SU-DHL-6 (cell line): ENCODE results near the gene FES.
A peak's percentile ranks its signal among the peaks of the same experiment; 100 is the strongest.

Source experiments
- H2AFZ ChIP-seq: fragments of 200-600 bp; sonication (generic); 2 replicates; pipeline ENCODE4 v1.6.1; 2014; ENCODE audit warnings: low read depth, mild to moderate bottlenecking, moderate library complexity, mixed read lengths, antibody characterized with exemption, low read length; ENCODE audit not compliant: severe bottlenecking
- H3F3A ChIP-seq: fragments of 200-600 bp; shearing (Covaris generic); 2 replicates; pipeline ENCODE4 v1.6.0; 2016; ENCODE audit warnings: antibody characterized with exemption, mild to moderate bottlenecking; ENCODE audit not compliant: insufficient read depth
- H3K27ac ChIP-seq: fragments of 200-600 bp; sonication (generic); 2 replicates; pipeline ENCODE4 v1.5.1; 2016; ENCODE audit warnings: low read depth, mild to moderate bottlenecking, low read length, moderate library complexity, mixed read lengths
- H3K27me3 ChIP-seq: fragments of 200-600 bp; sonication (generic), shearing (Covaris generic); 2 replicates; pipeline ENCODE4 v1.6.0; 2014; ENCODE audit warnings: mild to moderate bottlenecking, low read length
- H3K36me3 ChIP-seq: fragments of 200-600 bp; sonication (generic); 2 replicates; pipeline ENCODE4 v1.6.1; 2014; ENCODE audit warnings: mild to moderate bottlenecking, low read length, mixed read lengths
- H3K4me2 ChIP-seq: fragments of 300-600, 200-600 bp; shearing (Covaris generic), sonication (generic); 2 replicates; pipeline ENCODE4 v1.6.0; 2014; ENCODE audit warnings: low read length, low read depth, mild to moderate bottlenecking; ENCODE audit not compliant: poor library complexity, severe bottlenecking
- H3K4me3 ChIP-seq: fragments of 200-600 bp; sonication (generic); 2 replicates; pipeline ENCODE4 v1.5.1; 2014; ENCODE audit warnings: antibody characterized with exemption, low read length, mild to moderate bottlenecking, mixed read lengths; ENCODE audit not compliant: insufficient read depth, poor library complexity, severe bottlenecking
- H3K79me2 ChIP-seq: fragments of 200-600 bp; sonication (generic); 2 replicates; pipeline ENCODE4 v1.6.1; 2014; ENCODE audit warnings: mild to moderate bottlenecking, low read length, moderate library complexity; ENCODE audit not compliant: insufficient read depth
- H3K9ac ChIP-seq: fragments of 200-600 bp; sonication (generic); 2 replicates; pipeline ENCODE4 v1.7.0; 2014; ENCODE audit warnings: mild to moderate bottlenecking, low read length
- H3K9me2 ChIP-seq: fragments of 200-600 bp; sonication (generic); replicated peaks from 2 replicates; pipeline ENCODE4 v1.6.1; 2014; ENCODE audit warnings: low read length; ENCODE audit not compliant: insufficient read depth
- H3K9me3 ChIP-seq: fragments of 200-600 bp; sonication (generic); 2 replicates; pipeline ENCODE4 v1.6.1; 2014; ENCODE audit warnings: low read length, mixed read lengths; ENCODE audit not compliant: insufficient read depth
- H4K20me1 ChIP-seq: fragments of 200-600 bp; sonication (generic); 2 replicates; pipeline ENCODE4 v1.6.1; 2014; ENCODE audit warnings: low read depth, mild to moderate bottlenecking, antibody characterized with exemption, low read length, moderate library complexity, mixed read lengths
- EZH2phosphoT487 ChIP-seq: fragments of 200-600 bp; sonication (generic), shearing (Covaris generic); conservative IDR thresholded peaks from 2 replicates; pipeline ENCODE4 v1.6.1; 2018; ENCODE audit warnings: mild to moderate bottlenecking, antibody characterized with exemption, low read length, moderate library complexity, mixed read lengths
- TF ChIP-seq, protein P1 (sequence below): fragments of 200-600 bp; sonication (generic); IDR thresholded peaks from one replicate; pipeline ENCODE4 v1.5.1; 2017; ENCODE audit warnings: antibody characterized with exemption, mild to moderate bottlenecking, low read length, moderate library complexity; ENCODE audit not compliant: insufficient read depth, poor library complexity, severe bottlenecking

FES gene

DNA sequence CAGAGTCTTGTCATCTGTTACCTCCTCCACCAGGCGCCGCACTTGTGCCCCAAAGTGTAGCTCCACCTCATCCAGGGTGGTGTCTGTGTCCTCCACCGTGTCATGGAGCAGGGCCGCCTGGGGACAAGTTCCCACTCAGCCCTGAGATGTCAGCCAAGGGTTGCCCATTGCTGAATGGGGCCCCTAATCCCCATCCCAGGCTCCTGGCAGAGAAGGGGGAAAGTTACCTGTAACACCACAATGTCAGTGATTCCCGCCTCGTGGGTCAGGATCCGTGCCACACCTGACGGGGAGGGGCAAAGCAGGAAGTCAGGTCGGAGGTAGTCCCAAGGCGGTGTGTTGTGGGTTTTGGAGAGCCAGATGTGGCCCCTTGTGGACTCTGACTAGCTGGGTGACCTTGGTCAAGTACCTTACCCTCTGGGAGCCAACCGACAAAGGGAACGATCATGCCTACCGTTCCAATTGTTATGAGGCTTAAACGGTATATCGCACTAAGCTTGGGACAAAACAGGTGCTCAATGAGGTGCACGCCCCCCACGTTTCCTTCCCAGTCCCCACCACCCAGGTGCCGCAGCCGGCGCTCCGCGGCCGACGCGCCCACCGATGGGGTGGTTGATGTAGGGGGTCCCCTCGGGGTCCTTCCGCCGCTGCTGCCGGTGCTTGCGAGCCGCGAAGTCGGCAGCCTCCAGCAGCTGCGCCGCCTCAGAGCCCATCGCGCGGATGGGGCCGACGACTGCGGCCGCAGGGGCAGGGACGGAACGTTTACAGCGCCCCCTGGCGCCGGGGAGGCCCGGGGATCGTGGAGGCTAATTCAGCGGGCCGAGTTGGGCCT lies 47.7 kb downstream of the FES start, which contains the start of gene HDDC3:
HDDC3 (minus strand) TSS at position 722 of the 832 bp plus-strand sequence; CDS start at position 713, 9 bp downstream.
- H2AFZ ChIP-seq = peak within 1 kb of the TSS; percentile 75
- H3K27ac ChIP-seq = peak within 1 kb of the TSS; percentile 85
- peaks cover 20% of the 10 kb centered on the region for H3F3A ChIP-seq
- peak within 1 kb of the TSS; percentile 75 for H3K4me2 ChIP-seq
- H3K79me2 ChIP-seq = peaks cover 17% of the 10 kb centered on the region
- no peaks in the 10 kb centered on the region for H3K9me2 ChIP-seq
- H3K27me3 ChIP-seq = no peaks in the 10 kb centered on the region
- peak within 1 kb of the TSS; percentile 75 for H3K9ac ChIP-seq
- H3K9me3 ChIP-seq = no peaks in the 10 kb centered on the region
- peak within 1 kb of the TSS; percentile 70 for H3K4me3 ChIP-seq
- no peaks in the 10 kb centered on the region for H4K20me1 ChIP-seq
- TF ChIP-seq, protein P1, sequence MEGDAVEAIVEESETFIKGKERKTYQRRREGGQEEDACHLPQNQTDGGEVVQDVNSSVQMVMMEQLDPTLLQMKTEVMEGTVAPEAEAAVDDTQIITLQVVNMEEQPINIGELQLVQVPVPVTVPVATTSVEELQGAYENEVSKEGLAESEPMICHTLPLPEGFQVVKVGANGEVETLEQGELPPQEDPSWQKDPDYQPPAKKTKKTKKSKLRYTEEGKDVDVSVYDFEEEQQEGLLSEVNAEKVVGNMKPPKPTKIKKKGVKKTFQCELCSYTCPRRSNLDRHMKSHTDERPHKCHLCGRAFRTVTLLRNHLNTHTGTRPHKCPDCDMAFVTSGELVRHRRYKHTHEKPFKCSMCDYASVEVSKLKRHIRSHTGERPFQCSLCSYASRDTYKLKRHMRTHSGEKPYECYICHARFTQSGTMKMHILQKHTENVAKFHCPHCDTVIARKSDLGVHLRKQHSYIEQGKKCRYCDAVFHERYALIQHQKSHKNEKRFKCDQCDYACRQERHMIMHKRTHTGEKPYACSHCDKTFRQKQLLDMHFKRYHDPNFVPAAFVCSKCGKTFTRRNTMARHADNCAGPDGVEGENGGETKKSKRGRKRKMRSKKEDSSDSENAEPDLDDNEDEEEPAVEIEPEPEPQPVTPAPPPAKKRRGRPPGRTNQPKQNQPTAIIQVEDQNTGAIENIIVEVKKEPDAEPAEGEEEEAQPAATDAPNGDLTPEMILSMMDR = peak; percentile 80
- no peak for TF ChIP-seq EZH2phosphoT487
- H3K36me3 ChIP-seq = 0 out of 2 replicates have a peak, but pooled peaks cover 2% of the 10 kb centered on the region

DNA sequence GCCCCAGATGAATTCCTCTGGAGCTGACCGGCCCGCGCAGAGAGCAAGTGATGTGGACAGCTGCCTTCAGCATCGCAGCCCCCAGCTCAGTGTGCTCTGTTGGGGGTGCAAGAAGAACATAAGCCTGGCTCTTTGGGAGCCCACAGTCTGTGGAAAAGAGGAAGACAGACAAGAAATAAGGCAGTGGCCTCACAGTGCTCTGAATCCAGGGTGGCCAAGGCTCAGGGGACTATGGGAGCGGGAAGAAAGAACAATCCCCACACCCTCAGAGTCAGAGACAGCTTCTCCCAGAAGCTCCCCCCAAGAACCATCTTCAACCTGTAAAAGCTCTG lies 48.3 kb downstream of the FES start:
- no peak for TF ChIP-seq EZH2phosphoT487
- TF ChIP-seq, protein P1 = no peak
- H3K27me3 ChIP-seq = no peaks in the 10 kb centered on the region
- peaks cover 20% of the 10 kb centered on the region for H3F3A ChIP-seq
- H2AFZ ChIP-seq = peak overlapping the region; percentile 75
- no peak overlapping the region; the same call in 1 of the 2 replicates for H3K27ac ChIP-seq
- H4K20me1 ChIP-seq = no peaks in the 10 kb centered on the region
- 0 out of 2 replicates have a peak, but pooled peaks cover 2% of the 10 kb centered on the region for H3K36me3 ChIP-seq
- peaks cover 17% of the 10 kb centered on the region for H3K79me2 ChIP-seq
- H3K9me3 ChIP-seq = no peaks in the 10 kb centered on the region
- H3K9me2 ChIP-seq = no peaks in the 10 kb centered on the region
- peak overlapping the region; percentile 28 for H3K4me2 ChIP-seq
- peak overlapping the region; percentile 70 for H3K4me3 ChIP-seq
- peak overlapping the region; percentile 75 for H3K9ac ChIP-seq

DNA sequence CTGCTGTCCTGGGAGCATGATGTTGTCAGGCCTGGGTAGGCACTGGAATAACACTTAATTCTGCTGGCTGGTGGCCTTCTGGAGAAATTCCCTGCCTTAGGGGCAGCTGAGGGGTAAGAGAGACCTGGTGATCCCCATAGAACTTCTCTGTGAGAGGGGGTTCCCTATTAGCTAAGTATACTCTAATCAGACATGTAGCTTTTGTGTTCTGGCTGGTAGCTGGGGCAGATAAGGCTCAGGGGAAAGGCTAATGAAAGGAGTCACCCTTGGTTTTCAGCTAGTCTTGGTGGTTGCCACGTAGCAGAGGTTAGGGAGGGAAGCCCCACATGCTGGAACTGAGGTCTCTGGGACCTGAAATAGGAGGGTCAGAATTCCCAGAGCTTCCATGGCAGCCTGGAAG lies 49.0 kb downstream of the FES start:
- Histone ChIP-seq H3K4me3 (no peak overlapping the region), H4K20me1 (no peaks in the 10 kb centered on the region), H3K27ac (no peak overlapping the region), H3K27me3 (no peaks in the 10 kb centered on the region), H3K9ac (no peak overlapping the region), H3K4me2 (no peak overlapping the region), H3K9me3 (no peaks in the 10 kb centered on the region), H3K36me3 (peaks cover 8% of the 10 kb centered on the region; the same call in 1 of the 2 replicates), H3K79me2 (peaks cover 17% of the 10 kb centered on the region), H2AFZ (no peak overlapping the region), H3K9me2 (no peaks in the 10 kb centered on the region), H3F3A (peaks cover 18% of the 10 kb centered on the region)
- TF ChIP-seq EZH2phosphoT487 = no peak
- TF ChIP-seq, protein P1 = no peak
